Mesenchymal stem cell (in vitro differentiated cells and primary cell): Measurements from ENCODE around the gene KCNA3.

Experiments used
- DNase-seq: peaks from one replicate; pipeline ENCODE4 v3.0.0-alpha.2; 2013
- H2AFZ ChIP-seq: one replicate; pipeline ENCODE4 v1.6.1; 2013; ENCODE audit warnings: low read depth, mild to moderate bottlenecking, control low read depth, inconsistent platforms, low read length, moderate library complexity
- H2AK5ac ChIP-seq: 2 replicates; pipeline ENCODE4 v1.6.1; 2013; ENCODE audit warnings: low read length, moderate library complexity, mild to moderate bottlenecking, inconsistent platforms; ENCODE audit not compliant: severe bottlenecking
- H2BK120ac ChIP-seq: one replicate; pipeline ENCODE4 v1.6.1; 2013; ENCODE audit warnings: low read depth, mild to moderate bottlenecking, inconsistent platforms, low read length, moderate library complexity
- H2BK12ac ChIP-seq, 2 experiments: one replicate each; pipeline ENCODE4 v1.6.1; 2013; ENCODE audit warnings: inconsistent platforms in 2 of 2, low read length in 2 of 2, mild to moderate bottlenecking in 2 of 2, moderate library complexity in 2 of 2, control low read depth in 1 of 2
- H2BK15ac ChIP-seq: one replicate; pipeline ENCODE4 v1.6.1; 2013; ENCODE audit warnings: mild to moderate bottlenecking, low read depth, inconsistent platforms; ENCODE audit not compliant: poor library complexity, severe bottlenecking
- H2BK5ac ChIP-seq: 2 replicates; pipeline ENCODE4 v1.6.1; 2013; ENCODE audit warnings: low read depth, mild to moderate bottlenecking, low read length, control low read depth, inconsistent platforms; ENCODE audit not compliant: poor library complexity, severe bottlenecking
- H3K14ac ChIP-seq, 2 experiments: one replicate each; pipeline ENCODE4 v1.6.1; 2013; ENCODE audit warnings: inconsistent platforms in 2 of 2, low read length in 2 of 2, control low read depth in 1 of 2, mild to moderate bottlenecking in 1 of 2, moderate library complexity in 1 of 2
- H3K18ac ChIP-seq, 2 experiments: one replicate each; pipeline ENCODE4 v1.6.1; 2013; ENCODE audit warnings: inconsistent platforms in 2 of 2, low read length in 2 of 2, control low read depth in 1 of 2, low read depth in 1 of 2, mild to moderate bottlenecking in 1 of 2
- H3K23ac ChIP-seq, 2 experiments: one replicate each; pipeline ENCODE4 v1.6.1; 2013; ENCODE audit warnings: inconsistent platforms in 2 of 2, low read length in 2 of 2, mild to moderate bottlenecking in 2 of 2, moderate library complexity in 2 of 2, control low read depth in 1 of 2
- H3K27ac ChIP-seq: 2 replicates; pipeline ENCODE4 v1.5.1; 2013; ENCODE audit warnings: mild to moderate bottlenecking, moderate library complexity, low read length, control low read depth, inconsistent platforms; ENCODE audit not compliant: poor library complexity, severe bottlenecking
- H3K27me3 ChIP-seq, 2 experiments: 2 replicates each; pipeline versions ENCODE4 v1.6.1 to v1.7.0; 2013; ENCODE audit warnings: low read length in 2 of 2, mild to moderate bottlenecking in 2 of 2, moderate library complexity in 2 of 2, control low read depth in 1 of 2, inconsistent platforms in 1 of 2; ENCODE audit not compliant: control insufficient read depth in 1 of 2, insufficient read depth in 1 of 2
- H3K36me3 ChIP-seq, 2 experiments: 2 replicates each; pipeline versions ENCODE4 v1.6.1 to v1.7.0; 2013; ENCODE audit warnings: low read length in 2 of 2, control low read depth in 1 of 2, inconsistent platforms in 1 of 2, low read depth in 1 of 2, mild to moderate bottlenecking in 1 of 2; ENCODE audit not compliant: insufficient read depth in 2 of 2, control insufficient read depth in 1 of 2
- H3K4ac ChIP-seq, 2 experiments: one replicate each; pipeline ENCODE4 v1.6.1; 2013; ENCODE audit warnings: inconsistent platforms in 2 of 2, low read length in 2 of 2, mild to moderate bottlenecking in 2 of 2, moderate library complexity in 2 of 2, control low read depth in 1 of 2, low read depth in 1 of 2
- H3K4me1 ChIP-seq: 2 replicates; pipeline ENCODE4 v1.6.1; 2013; ENCODE audit warnings: low read depth, low read length, control low read depth; ENCODE audit not compliant: control insufficient read depth, insufficient read depth
- H3K4me2 ChIP-seq: 2 replicates; pipeline ENCODE4 v1.6.1; 2013; ENCODE audit warnings: low read length, mild to moderate bottlenecking, inconsistent platforms; ENCODE audit not compliant: poor library complexity, severe bottlenecking
- H3K4me3 ChIP-seq, 2 experiments: 2 replicates each; pipeline versions ENCODE4 v1.5.1 to v1.7.0; 2013; ENCODE audit warnings: low read length in 2 of 2, mild to moderate bottlenecking in 2 of 2, control low read depth in 1 of 2, low read depth in 1 of 2; ENCODE audit not compliant: insufficient read depth in 1 of 2
- H3K79me1 ChIP-seq: replicated peaks from 2 replicates; pipeline ENCODE4 v1.6.1; 2013; ENCODE audit warnings: mild to moderate bottlenecking, control low read depth, low read length, inconsistent platforms; ENCODE audit not compliant: poor library complexity, severe bottlenecking
- H3K9ac ChIP-seq: 2 replicates; pipeline ENCODE4 v1.7.0; 2013; ENCODE audit warnings: mild to moderate bottlenecking, low read length, moderate library complexity
- H3K9me3 ChIP-seq: 2 replicates; pipeline ENCODE4 v1.7.0; 2013; ENCODE audit warnings: mild to moderate bottlenecking, low read length; ENCODE audit not compliant: control insufficient read depth
- H4K8ac ChIP-seq: one replicate; pipeline ENCODE4 v1.6.1; 2013; ENCODE audit warnings: inconsistent platforms, mild to moderate bottlenecking, low read length, moderate library complexity
- H4K91ac ChIP-seq: one replicate; pipeline ENCODE4 v1.6.1; 2013; ENCODE audit warnings: mild to moderate bottlenecking, low read length, inconsistent platforms
- WGBS: methylation state at CpG from one replicate; pipeline ENCODE4 v1.1.7; 2013; ENCODE audit warnings: mixed read lengths; 5-methylcytosine and 5-hydroxymethylcytosine counted together

The KCNA3 gene

GRCh38 chr1:110634455-110635311, 40.1 kb downstream of the KCNA3 start:
- H3K27ac ChIP-seq: no peak overlapping the region
- peak overlapping the region in 1 of 2 experiments; percentile 26 for H3K14ac ChIP-seq
- no peak overlapping the region for H3K23ac ChIP-seq
- DNase-seq: no peak
- H3K79me1 ChIP-seq: no peaks in the 10 kb centered on the region
- H3K4me1 ChIP-seq: no peaks in the 10 kb centered on the region
- H4K8ac ChIP-seq: no peak overlapping the region
- H3K36me3 ChIP-seq: no peaks in the 10 kb centered on the region
- no peak overlapping the region for H2AFZ ChIP-seq
- H3K9ac ChIP-seq: no peak overlapping the region
- no peak overlapping the region for H3K4ac ChIP-seq
- H2BK5ac ChIP-seq: no peak overlapping the region
- no peak overlapping the region for H4K91ac ChIP-seq
- peaks cover 0 to 35% of the 10 kb centered on the region in 2 experiments for H3K27me3 ChIP-seq
- H2BK15ac ChIP-seq: no peak overlapping the region
- no peak overlapping the region for H3K18ac ChIP-seq
- no peak overlapping the region for H2AK5ac ChIP-seq
- no peaks in the 10 kb centered on the region for H3K9me3 ChIP-seq
- no peak overlapping the region for H2BK120ac ChIP-seq
- peak overlapping the region in 1 of 2 experiments; percentile 13 for H3K4me3 ChIP-seq
- 77% methylated on average over 6 of the region's 7 CpGs for WGBS
- H3K4me2 ChIP-seq: no peak overlapping the region
- no peak overlapping the region for H2BK12ac ChIP-seq

GRCh38 chr1:110634086-110634454, 40.7 kb downstream of the KCNA3 start:
- H2BK120ac ChIP-seq: no peak overlapping the region
- 50% methylated on average over 1 of the region's 1 CpG for WGBS
- H4K8ac ChIP-seq: no peak overlapping the region
- H3K4ac ChIP-seq: no peak overlapping the region
- H2AFZ ChIP-seq: no peak overlapping the region
- H3K4me2 ChIP-seq: no peak overlapping the region
- H3K9ac ChIP-seq: no peak overlapping the region
- no peak overlapping the region for H2AK5ac ChIP-seq
- no peak overlapping the region for H2BK12ac ChIP-seq
- peaks cover 0 to 41% of the 10 kb centered on the region in 2 experiments for H3K27me3 ChIP-seq
- H3K9me3 ChIP-seq: no peaks in the 10 kb centered on the region
- H3K23ac ChIP-seq: no peak overlapping the region
- H3K4me3 ChIP-seq: no peak overlapping the region
- H3K4me1 ChIP-seq: no peaks in the 10 kb centered on the region
- peak overlapping the region in 1 of 2 experiments; percentile 26 for H3K14ac ChIP-seq
- no peak overlapping the region for H3K18ac ChIP-seq
- no peaks in the 10 kb centered on the region for H3K79me1 ChIP-seq
- H2BK5ac ChIP-seq: no peak overlapping the region
- H2BK15ac ChIP-seq: no peak overlapping the region
- H4K91ac ChIP-seq: no peak overlapping the region
- no peaks in the 10 kb centered on the region for H3K36me3 ChIP-seq
- H3K27ac ChIP-seq: no peak overlapping the region
- no peak for DNase-seq

GRCh38 chr1:110633646-110634030, 41.1 kb downstream of the KCNA3 start:
- Histone ChIP-seq H4K91ac (no peak overlapping the region), H3K4me1 (no peaks in the 10 kb centered on the region), H2AK5ac (no peak overlapping the region), H3K18ac (no peak overlapping the region), H2BK5ac (no peak overlapping the region), H3K23ac (no peak overlapping the region), H3K9ac (no peak overlapping the region), H3K27ac (no peak overlapping the region), H2BK12ac (no peak overlapping the region), H3K4me3 (no peak overlapping the region), H4K8ac (no peak overlapping the region), H3K4me2 (no peak overlapping the region), H3K36me3 (no peaks in the 10 kb centered on the region), H3K4ac (no peak overlapping the region), H3K14ac (no peak overlapping the region), H2BK120ac (no peak overlapping the region), H2AFZ (no peak overlapping the region), H2BK15ac (no peak overlapping the region), H3K79me1 (no peaks in the 10 kb centered on the region), H3K9me3 (no peaks in the 10 kb centered on the region), H3K27me3 (peaks cover 0 to 45% of the 10 kb centered on the region in 2 experiments)
- 84% methylated on average over 2 of the region's 2 CpGs for WGBS
- no peak for DNase-seq

GRCh38 chr1:110631836-110632620, 42.7 kb downstream of the KCNA3 start:
- DNase-seq: no peak
- WGBS: 59% methylated on average over 6 of the region's 6 CpGs

More at GRCh38 chr1:110631836-110632620, 42.7 kb downstream of the KCNA3 start:
- no peak overlapping the region for H2BK15ac ChIP-seq
- H3K4ac ChIP-seq: no peak overlapping the region
- no peak overlapping the region for H4K91ac ChIP-seq
- no peak overlapping the region for H3K27ac ChIP-seq
- no peak overlapping the region for H2BK12ac ChIP-seq
- no peak overlapping the region for H3K4me2 ChIP-seq
- H3K23ac ChIP-seq: no peak overlapping the region
- no peak overlapping the region for H3K14ac ChIP-seq
- H3K18ac ChIP-seq: no peak overlapping the region
- no peak overlapping the region for H2BK5ac ChIP-seq
- no peak overlapping the region for H4K8ac ChIP-seq
- H3K4me1 ChIP-seq: no peaks in the 10 kb centered on the region
- H3K9me3 ChIP-seq: no peaks in the 10 kb centered on the region
- H3K9ac ChIP-seq: no peak overlapping the region
- no peaks in the 10 kb centered on the region for H3K79me1 ChIP-seq
- H3K36me3 ChIP-seq: no peaks in the 10 kb centered on the region
- peaks cover 0 to 53% of the 10 kb centered on the region in 2 experiments for H3K27me3 ChIP-seq
- H2AFZ ChIP-seq: no peak overlapping the region
- H2AK5ac ChIP-seq: no peak overlapping the region
- H3K4me3 ChIP-seq: no peak overlapping the region
- H2BK120ac ChIP-seq: no peak overlapping the region
